ENCODE results near the gene DHRS12.

Gene DHRS12

GRCh38 chr13:51772781-51773180 is 31.2 kb downstream of the DHRS12 start:
- no peak for TF ChIP-seq EZH2 (IDR thresholded peaks at IDR 0.05; ENCODE audit: borderline replicate concordance, low read length)
- TF ChIP-seq, protein P1, sequence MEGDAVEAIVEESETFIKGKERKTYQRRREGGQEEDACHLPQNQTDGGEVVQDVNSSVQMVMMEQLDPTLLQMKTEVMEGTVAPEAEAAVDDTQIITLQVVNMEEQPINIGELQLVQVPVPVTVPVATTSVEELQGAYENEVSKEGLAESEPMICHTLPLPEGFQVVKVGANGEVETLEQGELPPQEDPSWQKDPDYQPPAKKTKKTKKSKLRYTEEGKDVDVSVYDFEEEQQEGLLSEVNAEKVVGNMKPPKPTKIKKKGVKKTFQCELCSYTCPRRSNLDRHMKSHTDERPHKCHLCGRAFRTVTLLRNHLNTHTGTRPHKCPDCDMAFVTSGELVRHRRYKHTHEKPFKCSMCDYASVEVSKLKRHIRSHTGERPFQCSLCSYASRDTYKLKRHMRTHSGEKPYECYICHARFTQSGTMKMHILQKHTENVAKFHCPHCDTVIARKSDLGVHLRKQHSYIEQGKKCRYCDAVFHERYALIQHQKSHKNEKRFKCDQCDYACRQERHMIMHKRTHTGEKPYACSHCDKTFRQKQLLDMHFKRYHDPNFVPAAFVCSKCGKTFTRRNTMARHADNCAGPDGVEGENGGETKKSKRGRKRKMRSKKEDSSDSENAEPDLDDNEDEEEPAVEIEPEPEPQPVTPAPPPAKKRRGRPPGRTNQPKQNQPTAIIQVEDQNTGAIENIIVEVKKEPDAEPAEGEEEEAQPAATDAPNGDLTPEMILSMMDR (IDR thresholded peaks at IDR 0.05; ENCODE audit: low read length) = no peak
- Histone ChIP-seq H3K4me2 (ENCODE audit: low read length) (no peak overlapping the region), H3K9ac (ENCODE audit: low read length) (no peak overlapping the region), H3K9me3 (ENCODE audit: low read length) (no peaks in the 10 kb centered on the region), H3K4me3 (ENCODE audit: low read depth, low read length, poor library complexity, severe bottlenecking) (no peak overlapping the region), H3K79me2 (ENCODE audit: insufficient read depth, low read length) (no peaks in the 10 kb centered on the region), H4K20me1 (ENCODE audit: insufficient read depth, low read length) (no peaks in the 10 kb centered on the region), H3K9me2 (ENCODE audit: low read depth, low read length) (no peaks in the 10 kb centered on the region), H2AFZ (ENCODE audit: low read length) (no peak overlapping the region), H3K4me1 (ENCODE audit: insufficient read depth, low read length, severe bottlenecking) (peaks cover 7% of the 10 kb centered on the region), H3K36me3 (ENCODE audit: insufficient read depth, low read length) (no peaks in the 10 kb centered on the region), H3F3A (ENCODE audit: insufficient read depth, low read length) (no peaks in the 10 kb centered on the region), H3K27me3 (ENCODE audit: insufficient read depth, low read length) (no peaks in the 10 kb centered on the region; the same call in 1 of the 2 replicates), H3K27ac (ENCODE audit: low read depth, low read length, poor library complexity, severe bottlenecking) (no peak overlapping the region)

DNA sequence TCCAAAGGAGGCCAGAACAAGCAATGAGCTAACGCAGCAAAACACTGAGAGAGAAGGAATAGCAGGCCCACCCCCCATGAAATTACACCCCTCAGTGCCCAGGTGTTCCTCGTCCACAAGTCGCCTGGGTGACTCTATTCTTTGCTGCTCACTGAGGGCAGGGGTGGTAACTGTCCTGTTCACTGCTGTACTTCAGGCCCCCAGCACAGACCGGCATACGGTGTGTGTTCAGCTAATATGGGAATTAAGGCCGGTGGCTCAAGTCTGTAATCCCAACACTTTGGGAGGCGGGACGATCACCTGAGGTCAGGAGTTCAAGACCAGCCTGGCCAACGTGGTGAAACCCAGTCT is 31.9 kb downstream of the DHRS12 start:
- Histone ChIP-seq H3K4me2 (ENCODE audit: low read length) (no peak overlapping the region), H3K9ac (ENCODE audit: low read length) (no peak overlapping the region), H3K79me2 (ENCODE audit: insufficient read depth, low read length) (no peaks in the 10 kb centered on the region)

GRCh38 chr13:51771418-51772104 is 32.4 kb downstream of the DHRS12 start:
- Histone ChIP-seq H3K27ac (ENCODE audit: low read depth, low read length, poor library complexity, severe bottlenecking) (no peak overlapping the region), H4K20me1 (ENCODE audit: insufficient read depth, low read length) (no peaks in the 10 kb centered on the region), H3K27me3 (ENCODE audit: insufficient read depth, low read length) (no peaks in the 10 kb centered on the region; the same call in 1 of the 2 replicates), H3K79me2 (ENCODE audit: insufficient read depth, low read length) (no peaks in the 10 kb centered on the region), H3F3A (ENCODE audit: insufficient read depth, low read length) (no peaks in the 10 kb centered on the region), H3K9ac (ENCODE audit: low read length) (no peak overlapping the region), H3K4me3 (ENCODE audit: low read depth, low read length, poor library complexity, severe bottlenecking) (no peak overlapping the region), H3K36me3 (ENCODE audit: insufficient read depth, low read length) (no peaks in the 10 kb centered on the region), H3K4me2 (ENCODE audit: low read length) (no peak overlapping the region), H3K9me3 (ENCODE audit: low read length) (no peaks in the 10 kb centered on the region), H3K4me1 (ENCODE audit: insufficient read depth, low read length, severe bottlenecking) (peaks cover 7% of the 10 kb centered on the region), H3K9me2 (ENCODE audit: low read depth, low read length) (no peaks in the 10 kb centered on the region), H2AFZ (ENCODE audit: low read length) (no peak overlapping the region)
- no peak for TF ChIP-seq EZH2 (IDR thresholded peaks at IDR 0.05; ENCODE audit: borderline replicate concordance, low read length)
- TF ChIP-seq, protein P1 (IDR thresholded peaks at IDR 0.05; ENCODE audit: low read length) = no peak

More for the DNA sequence above, 31.9 kb downstream of the DHRS12 start:
- Histone ChIP-seq H3K9me2 (ENCODE audit: low read depth, low read length) (no peaks in the 10 kb centered on the region), H3K27me3 (ENCODE audit: insufficient read depth, low read length) (no peaks in the 10 kb centered on the region; the same call in 1 of the 2 replicates), H3K36me3 (ENCODE audit: insufficient read depth, low read length) (no peaks in the 10 kb centered on the region), H4K20me1 (ENCODE audit: insufficient read depth, low read length) (no peaks in the 10 kb centered on the region), H3K4me1 (ENCODE audit: insufficient read depth, low read length, severe bottlenecking) (peaks cover 7% of the 10 kb centered on the region), H3K4me3 (ENCODE audit: low read depth, low read length, poor library complexity, severe bottlenecking) (no peak overlapping the region), H3K27ac (ENCODE audit: low read depth, low read length, poor library complexity, severe bottlenecking) (no peak overlapping the region), H3F3A (ENCODE audit: insufficient read depth, low read length) (no peaks in the 10 kb centered on the region), H3K9me3 (ENCODE audit: low read length) (no peaks in the 10 kb centered on the region), H2AFZ (ENCODE audit: low read length) (no peak overlapping the region)
- no peak for TF ChIP-seq EZH2 (IDR thresholded peaks at IDR 0.05; ENCODE audit: borderline replicate concordance, low read length)
- TF ChIP-seq, protein P1 (IDR thresholded peaks at IDR 0.05; ENCODE audit: low read length) = no peak

Measured in OCI-LY1 (cell line).